Liver (tissue), 3 donors: ENCODE results near the gene SIGLEC9.

Source experiments
- CTCF ChIP-seq: fragments of 150-350 bp; IDR thresholded peaks from 2 replicates; pipeline ENCODE4 v1.5.1; 2017; ENCODE audit warnings: improper control_type of control experiment, low read depth, low read length; ENCODE audit not compliant: missing input control
- GABPA ChIP-seq, 2 donors: IDR thresholded peaks in 1 of 2; conservative IDR thresholded peaks in 1 of 2; 2 replicates each; pipeline ENCODE4 v1.6.1; 2016; ENCODE audit warnings: antibody characterized with exemption in 2 of 2, mild to moderate bottlenecking in 1 of 2, moderate library complexity in 1 of 2
- donor health status: healthy.
- donor health status: healthy.

- TF ChIP-seq GABPA (IDR thresholded peaks at IDR 0.05 in 1 of 2, conservative IDR thresholded peaks at IDR 0.05 in 1 of 2) (no peak), CTCF (no peak)
These were observed 10.3 kb downstream of the SIGLEC9 start for GRCh38 chr19:51135004-51135403.
